Retinal pigment epithelial cell (primary cell): ENCODE results near the gene AP3S2.
"Not testable (repeated sequence)": the region's sequence is repeated elsewhere in the genome, so short reads cannot be mapped to it uniquely, and the experiment has no call there.

ENCODE experiments used
- DNase-seq: peaks from one replicate; pipeline ENCODE4 v3.0.0-alpha.2; 2010; ENCODE audit warnings: low read depth
- H3K4me3 ChIP-seq: 2 replicates; pipeline ENCODE4 v1.5.1; 2011; ENCODE audit warnings: mild to moderate bottlenecking, low read length, control low read depth, moderate library complexity
- CTCF ChIP-seq: conservative IDR thresholded peaks from 2 replicates; pipeline ENCODE4 v1.5.1; 2011; ENCODE audit warnings: low read depth, low read length, control low read depth, inconsistent platforms

The AP3S2 gene

GRCh38 chr15:89893027-89893426, 767 bp downstream of the AP3S2 start:
- no peak for TF ChIP-seq CTCF

GRCh38 chr15:89888214-89888804, 5.5 kb downstream of the AP3S2 start:
- no peak overlapping the region for H3K4me3 ChIP-seq
- peak; percentile 64 for TF ChIP-seq CTCF
- DNase-seq = peak; percentile 25

More at GRCh38 chr15:89893027-89893426, 767 bp downstream of the AP3S2 start:
- DNase-seq = no peak
- H3K4me3 ChIP-seq = peak overlapping the region; percentile 77

- no peak overlapping the region for H3K4me3 ChIP-seq
- DNase-seq = no peak
- TF ChIP-seq CTCF = no peak
Observed at GRCh38 chr15:89885611-89886010, 8.2 kb downstream of the AP3S2 start.

- H3K4me3 ChIP-seq, DNase-seq: not testable (repeated sequence)
Observed at GRCh38 chr15:89885179-89885578, 8.6 kb downstream of the AP3S2 start.

- DNase-seq = no peak
- H3K4me3 ChIP-seq = no peak overlapping the region
- TF ChIP-seq CTCF = no peak
Observed at GRCh38 chr15:89883518-89883917, 10.3 kb downstream of the AP3S2 start.

- no peak for TF ChIP-seq CTCF
- no peak overlapping the region for H3K4me3 ChIP-seq
- no peak for DNase-seq
Observed at GRCh38 chr15:89880727-89881126, 13.1 kb downstream of the AP3S2 start.

- no peak for TF ChIP-seq CTCF
- H3K4me3 ChIP-seq = no peak overlapping the region
Observed at GRCh38 chr15:89878323-89878722, 15.5 kb downstream of the AP3S2 start.

GRCh38 chr15:89877083-89877425, 16.7 kb downstream of the AP3S2 start:
- no peak overlapping the region for H3K4me3 ChIP-seq
- TF ChIP-seq CTCF = no peak
- DNase-seq = no peak

More at GRCh38 chr15:89878323-89878722, 15.5 kb downstream of the AP3S2 start:
- DNase-seq = no peak
